NCI-H1694 (cell line): ENCODE data around the gene SCML1.

Source experiments
- DNase-seq: peaks from one replicate; lab custom pipeline; 2025; lab: John Stamatoyannopoulos, UW

The SCML1 gene

DNA sequence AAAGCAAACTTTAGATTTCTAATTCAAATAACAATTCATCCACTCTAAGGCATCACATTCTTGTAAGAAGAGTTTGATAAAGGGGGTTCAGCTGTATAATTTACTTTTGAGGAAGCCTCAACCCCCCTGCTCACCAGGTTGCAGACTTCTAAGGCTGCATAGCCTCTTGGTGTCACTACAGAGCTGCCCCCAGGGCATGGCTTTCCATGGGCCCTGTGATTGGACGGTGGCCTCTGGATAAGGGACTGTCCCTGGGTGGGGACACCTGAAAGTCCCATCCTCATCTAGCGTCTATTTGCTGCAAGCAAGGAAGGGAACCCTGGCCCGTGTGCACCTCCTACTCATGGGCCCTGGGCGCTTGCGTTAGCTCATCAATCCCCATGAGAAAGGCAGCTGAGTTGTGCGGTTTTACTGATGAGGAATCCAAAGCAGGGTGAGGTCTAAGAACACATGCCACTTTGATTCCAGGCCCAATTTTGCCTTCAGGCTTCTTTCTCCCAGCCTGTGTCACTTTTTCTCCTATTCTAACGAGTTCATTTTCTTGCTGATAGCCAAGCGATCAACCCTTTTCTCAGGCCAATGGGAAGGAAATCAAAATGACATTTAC, 51.8 kb downstream of the SCML1 start:
- no peak for DNase-seq

DNA sequence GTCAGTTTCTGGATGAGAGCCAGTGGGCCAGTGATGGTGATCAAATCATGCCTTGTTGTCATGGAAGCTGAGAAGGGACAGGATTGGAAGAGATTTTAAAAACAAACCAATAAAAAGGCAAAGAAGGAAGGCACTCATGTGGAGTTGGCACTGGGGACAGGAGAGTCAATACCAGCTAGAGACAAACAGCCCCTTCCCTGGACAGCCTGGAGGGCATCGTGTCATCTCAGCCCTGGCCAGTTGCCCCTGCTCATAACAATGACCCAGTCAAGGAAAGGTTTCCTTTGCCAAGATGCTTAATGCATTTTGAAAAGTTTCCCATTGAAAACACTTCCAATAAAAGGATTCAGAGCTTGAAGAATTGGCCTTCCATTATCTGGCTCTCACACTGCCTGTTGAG, 55.5 kb downstream of the SCML1 start:
- DNase-seq = no peak

DNA sequence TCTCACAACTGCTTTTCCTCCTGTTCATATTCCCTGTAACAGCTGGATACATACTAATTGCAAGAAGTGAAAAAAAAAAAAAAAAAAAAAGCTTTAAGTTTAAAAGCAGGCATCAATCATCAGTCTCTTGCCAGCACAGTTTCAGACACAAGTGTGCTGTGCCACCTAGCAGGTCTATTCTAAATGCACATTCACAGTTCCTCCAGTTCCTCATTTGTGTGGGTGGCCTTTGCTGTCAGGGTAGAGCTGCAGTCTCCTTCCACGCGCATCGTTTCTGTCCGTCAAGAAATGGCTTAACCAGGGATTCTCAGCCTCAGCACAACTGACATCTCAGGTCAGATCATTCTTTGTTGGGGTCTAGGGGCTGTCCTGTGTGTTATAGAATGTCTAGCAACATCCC, 61.6 kb downstream of the SCML1 start:
- no peak for DNase-seq

DNA sequence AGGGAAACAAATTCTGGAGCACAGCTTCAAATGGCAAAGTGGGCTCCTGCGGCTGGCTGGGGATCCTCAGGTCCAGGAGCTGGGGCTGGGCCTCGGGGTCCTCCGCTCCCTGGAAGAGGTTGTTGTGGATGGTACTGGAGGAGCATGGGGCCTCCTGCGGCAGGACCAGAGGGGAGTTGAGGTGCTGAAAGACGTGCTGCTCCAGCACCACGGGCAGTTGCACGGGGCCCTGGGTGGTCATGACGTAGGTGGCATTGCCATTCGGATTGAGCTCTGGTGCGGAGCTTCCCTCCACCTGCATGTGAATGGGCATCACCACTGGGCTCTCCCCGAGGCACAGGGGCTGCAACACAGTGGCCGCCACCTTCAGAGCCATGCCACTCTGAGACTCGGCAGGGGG, 64.1 kb downstream of the SCML1 start:
- no peak for DNase-seq

DNA sequence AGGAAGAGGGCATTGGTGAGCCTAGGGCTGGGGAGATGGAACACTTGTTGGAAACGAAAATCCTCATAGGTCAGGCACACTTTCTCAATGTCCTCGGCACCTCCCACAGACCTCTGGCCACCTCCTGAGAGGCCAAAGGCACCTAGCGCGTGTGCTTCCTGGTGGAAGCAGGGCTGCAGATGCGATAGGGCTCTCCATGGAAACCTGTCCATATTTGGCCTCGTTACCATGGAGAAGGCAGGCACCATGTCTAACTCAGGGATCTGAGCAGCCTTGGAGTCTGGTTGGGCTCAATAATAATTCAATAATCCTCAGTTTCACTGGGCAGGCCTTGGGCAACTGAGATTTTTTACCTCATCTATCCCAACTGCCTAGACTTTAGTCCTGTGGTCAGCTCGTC, 65.5 kb downstream of the SCML1 start:
- DNase-seq = no peak

DNA sequence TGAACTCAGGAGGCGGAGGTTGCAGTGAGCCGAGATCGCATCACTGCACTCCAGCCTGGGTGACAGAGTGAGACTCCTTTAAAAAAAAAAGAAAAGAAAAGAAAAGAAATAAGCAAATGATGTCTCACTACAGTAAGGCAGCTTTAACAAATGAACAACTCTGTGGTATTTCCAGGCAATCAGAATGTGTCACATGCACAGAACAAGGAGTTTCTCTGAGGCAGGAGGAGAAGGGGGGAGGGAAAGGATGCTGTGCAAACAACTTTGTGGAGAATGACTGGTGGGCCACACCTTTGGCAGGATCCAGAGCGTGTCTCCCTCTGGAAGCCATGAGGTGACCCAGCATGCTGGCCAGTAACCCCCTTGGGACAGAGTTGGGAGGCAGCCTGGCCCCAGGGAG, 66.2 kb downstream of the SCML1 start:
- no peak for DNase-seq
